Measurements from ENCODE around the gene CTSW.

Gene CTSW

DNA sequence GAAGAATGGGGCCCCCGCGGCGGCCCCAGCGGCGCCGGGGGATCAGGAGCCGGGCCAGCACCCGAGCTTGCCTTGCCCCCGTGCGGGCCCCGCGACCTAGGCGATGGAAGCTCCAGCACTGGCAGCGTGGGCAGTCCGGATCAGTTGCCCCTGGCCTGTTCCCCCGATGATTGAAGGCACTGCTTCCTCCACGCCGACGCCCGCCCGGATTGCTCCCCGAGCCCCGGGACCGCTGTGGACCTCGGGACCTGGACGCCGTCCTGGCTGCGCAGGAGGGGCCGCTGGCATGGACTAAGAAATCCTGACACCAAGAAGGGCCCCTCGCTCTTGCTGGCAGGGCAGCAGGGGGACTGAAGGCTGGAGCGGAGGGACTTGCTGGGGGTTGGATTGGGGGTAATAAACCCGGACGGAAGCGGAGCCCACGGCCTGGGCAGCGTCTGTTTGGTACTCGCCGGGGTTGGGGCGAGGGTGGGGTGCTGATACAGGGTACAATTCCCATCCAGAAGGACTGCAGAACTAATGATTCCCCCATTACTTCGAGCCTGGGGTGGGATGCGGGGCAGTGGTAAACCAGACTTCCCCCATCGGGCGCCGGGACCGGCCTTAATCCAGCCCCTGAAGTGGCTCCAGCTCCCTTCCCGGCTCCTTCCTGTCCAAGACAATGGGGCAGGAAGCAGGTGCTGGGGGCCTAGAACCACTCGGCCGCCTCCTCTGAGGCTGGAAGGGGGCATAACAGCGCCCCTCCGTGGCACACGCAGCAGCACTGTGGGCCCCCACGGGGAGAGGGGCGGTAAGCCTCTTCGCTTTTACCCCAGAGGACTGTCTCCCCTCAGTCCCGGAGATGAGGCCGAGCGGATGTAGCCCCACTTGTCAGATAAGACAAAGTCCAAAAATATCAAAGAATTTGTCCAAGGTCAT is 11.8 kb downstream of the CTSW start:
- Histone ChIP-seq H3K36me3 (ENCODE audit: control insufficient read depth in 2 of 2, insufficient read depth in 1 of 2, low read length in 2 of 2) (peaks cover 0 to 9% of the 10 kb centered on the region in 2 experiments; a peak in 2 of 3 replicates), H3K4me3 (ENCODE audit: low read depth, low read length) (peak overlapping the region; percentile 55), H3K27ac (ENCODE audit: extremely low read depth, low read depth, low read length) (peak overlapping the region; percentile 67; the same call in 1 of the 2 replicates), H3K4me1 (ENCODE audit: control insufficient read depth, insufficient read depth, low read length) (no peaks in the 10 kb centered on the region), H3K9me3 (ENCODE audit: control insufficient read depth, insufficient read depth, low read depth, low read length) (no peaks in the 10 kb centered on the region)
- ChIA-PET POLR2A (interaction anchor here (0.5 to 6.1 kb wide), 19 partner anchors 9 to 398 kb away, joined by 3 to 121 read pairs (median 5); partner anchors contain the start of genes C11orf68, CFL1, DRAP1 and FOSL1), CTCF (interaction anchor here (0.6 to 9.5 kb wide), 10 partner anchors 10 to 493 kb away, joined by 3 to 189 read pairs (median 12); partner anchors contain the start of genes CFL1, FOSL1, MUS81 and SART1)
- TF ChIP-seq GLI4 (tag by site-specific recombination; IDR thresholded peaks at IDR 0.05), result no peak
- TF ChIP-seq, protein P1, sequence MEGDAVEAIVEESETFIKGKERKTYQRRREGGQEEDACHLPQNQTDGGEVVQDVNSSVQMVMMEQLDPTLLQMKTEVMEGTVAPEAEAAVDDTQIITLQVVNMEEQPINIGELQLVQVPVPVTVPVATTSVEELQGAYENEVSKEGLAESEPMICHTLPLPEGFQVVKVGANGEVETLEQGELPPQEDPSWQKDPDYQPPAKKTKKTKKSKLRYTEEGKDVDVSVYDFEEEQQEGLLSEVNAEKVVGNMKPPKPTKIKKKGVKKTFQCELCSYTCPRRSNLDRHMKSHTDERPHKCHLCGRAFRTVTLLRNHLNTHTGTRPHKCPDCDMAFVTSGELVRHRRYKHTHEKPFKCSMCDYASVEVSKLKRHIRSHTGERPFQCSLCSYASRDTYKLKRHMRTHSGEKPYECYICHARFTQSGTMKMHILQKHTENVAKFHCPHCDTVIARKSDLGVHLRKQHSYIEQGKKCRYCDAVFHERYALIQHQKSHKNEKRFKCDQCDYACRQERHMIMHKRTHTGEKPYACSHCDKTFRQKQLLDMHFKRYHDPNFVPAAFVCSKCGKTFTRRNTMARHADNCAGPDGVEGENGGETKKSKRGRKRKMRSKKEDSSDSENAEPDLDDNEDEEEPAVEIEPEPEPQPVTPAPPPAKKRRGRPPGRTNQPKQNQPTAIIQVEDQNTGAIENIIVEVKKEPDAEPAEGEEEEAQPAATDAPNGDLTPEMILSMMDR (tag by site-specific recombination; IDR thresholded peaks at IDR 0.05), result peak; percentile 74
- peak; percentile 59; the same call in 1 of the 2 replicates for TF ChIP-seq ZBTB20 (tag by site-specific recombination; IDR thresholded peaks at IDR 0.05)
- TF ChIP-seq ZNF37A (tag by site-specific recombination; IDR thresholded peaks at IDR 0.05), result no peak
- TF ChIP-seq, protein P2, sequence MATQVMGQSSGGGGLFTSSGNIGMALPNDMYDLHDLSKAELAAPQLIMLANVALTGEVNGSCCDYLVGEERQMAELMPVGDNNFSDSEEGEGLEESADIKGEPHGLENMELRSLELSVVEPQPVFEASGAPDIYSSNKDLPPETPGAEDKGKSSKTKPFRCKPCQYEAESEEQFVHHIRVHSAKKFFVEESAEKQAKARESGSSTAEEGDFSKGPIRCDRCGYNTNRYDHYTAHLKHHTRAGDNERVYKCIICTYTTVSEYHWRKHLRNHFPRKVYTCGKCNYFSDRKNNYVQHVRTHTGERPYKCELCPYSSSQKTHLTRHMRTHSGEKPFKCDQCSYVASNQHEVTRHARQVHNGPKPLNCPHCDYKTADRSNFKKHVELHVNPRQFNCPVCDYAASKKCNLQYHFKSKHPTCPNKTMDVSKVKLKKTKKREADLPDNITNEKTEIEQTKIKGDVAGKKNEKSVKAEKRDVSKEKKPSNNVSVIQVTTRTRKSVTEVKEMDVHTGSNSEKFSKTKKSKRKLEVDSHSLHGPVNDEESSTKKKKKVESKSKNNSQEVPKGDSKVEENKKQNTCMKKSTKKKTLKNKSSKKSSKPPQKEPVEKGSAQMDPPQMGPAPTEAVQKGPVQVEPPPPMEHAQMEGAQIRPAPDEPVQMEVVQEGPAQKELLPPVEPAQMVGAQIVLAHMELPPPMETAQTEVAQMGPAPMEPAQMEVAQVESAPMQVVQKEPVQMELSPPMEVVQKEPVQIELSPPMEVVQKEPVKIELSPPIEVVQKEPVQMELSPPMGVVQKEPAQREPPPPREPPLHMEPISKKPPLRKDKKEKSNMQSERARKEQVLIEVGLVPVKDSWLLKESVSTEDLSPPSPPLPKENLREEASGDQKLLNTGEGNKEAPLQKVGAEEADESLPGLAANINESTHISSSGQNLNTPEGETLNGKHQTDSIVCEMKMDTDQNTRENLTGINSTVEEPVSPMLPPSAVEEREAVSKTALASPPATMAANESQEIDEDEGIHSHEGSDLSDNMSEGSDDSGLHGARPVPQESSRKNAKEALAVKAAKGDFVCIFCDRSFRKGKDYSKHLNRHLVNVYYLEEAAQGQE (tag by site-specific recombination; IDR thresholded peaks at IDR 0.05), result no peak
- TF ChIP-seq ZNF211 (tag by site-specific recombination; IDR thresholded peaks at IDR 0.05; ENCODE audit: low read depth), result no peak
- peak; percentile 55 for TF ChIP-seq ZIC2 (tag by site-specific recombination; IDR thresholded peaks at IDR 0.05)
- TF ChIP-seq ZNF354C (tag by site-specific recombination; IDR thresholded peaks at IDR 0.05; ENCODE audit: borderline replicate concordance, low read depth), result no peak
- TF ChIP-seq, protein P3, sequence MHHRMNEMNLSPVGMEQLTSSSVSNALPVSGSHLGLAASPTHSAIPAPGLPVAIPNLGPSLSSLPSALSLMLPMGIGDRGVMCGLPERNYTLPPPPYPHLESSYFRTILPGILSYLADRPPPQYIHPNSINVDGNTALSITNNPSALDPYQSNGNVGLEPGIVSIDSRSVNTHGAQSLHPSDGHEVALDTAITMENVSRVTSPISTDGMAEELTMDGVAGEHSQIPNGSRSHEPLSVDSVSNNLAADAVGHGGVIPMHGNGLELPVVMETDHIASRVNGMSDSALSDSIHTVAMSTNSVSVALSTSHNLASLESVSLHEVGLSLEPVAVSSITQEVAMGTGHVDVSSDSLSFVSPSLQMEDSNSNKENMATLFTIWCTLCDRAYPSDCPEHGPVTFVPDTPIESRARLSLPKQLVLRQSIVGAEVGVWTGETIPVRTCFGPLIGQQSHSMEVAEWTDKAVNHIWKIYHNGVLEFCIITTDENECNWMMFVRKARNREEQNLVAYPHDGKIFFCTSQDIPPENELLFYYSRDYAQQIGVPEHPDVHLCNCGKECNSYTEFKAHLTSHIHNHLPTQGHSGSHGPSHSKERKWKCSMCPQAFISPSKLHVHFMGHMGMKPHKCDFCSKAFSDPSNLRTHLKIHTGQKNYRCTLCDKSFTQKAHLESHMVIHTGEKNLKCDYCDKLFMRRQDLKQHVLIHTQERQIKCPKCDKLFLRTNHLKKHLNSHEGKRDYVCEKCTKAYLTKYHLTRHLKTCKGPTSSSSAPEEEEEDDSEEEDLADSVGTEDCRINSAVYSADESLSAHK (tag by site-specific recombination; IDR thresholded peaks at IDR 0.05), result no peak
- no peak for TF ChIP-seq KLF10 (tag by site-specific recombination; IDR thresholded peaks at IDR 0.05)
- no peak for TF ChIP-seq ZNF394 (tag by site-specific recombination; IDR thresholded peaks at IDR 0.05; ENCODE audit: borderline replicate concordance)
- no peak for TF ChIP-seq SCRT1 (tag by site-specific recombination; IDR thresholded peaks at IDR 0.05; ENCODE audit: borderline replicate concordance)
- TF ChIP-seq, protein P4, sequence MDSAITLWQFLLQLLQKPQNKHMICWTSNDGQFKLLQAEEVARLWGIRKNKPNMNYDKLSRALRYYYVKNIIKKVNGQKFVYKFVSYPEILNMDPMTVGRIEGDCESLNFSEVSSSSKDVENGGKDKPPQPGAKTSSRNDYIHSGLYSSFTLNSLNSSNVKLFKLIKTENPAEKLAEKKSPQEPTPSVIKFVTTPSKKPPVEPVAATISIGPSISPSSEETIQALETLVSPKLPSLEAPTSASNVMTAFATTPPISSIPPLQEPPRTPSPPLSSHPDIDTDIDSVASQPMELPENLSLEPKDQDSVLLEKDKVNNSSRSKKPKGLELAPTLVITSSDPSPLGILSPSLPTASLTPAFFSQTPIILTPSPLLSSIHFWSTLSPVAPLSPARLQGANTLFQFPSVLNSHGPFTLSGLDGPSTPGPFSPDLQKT (IDR thresholded peaks at IDR 0.05; ENCODE audit: borderline replicate concordance, low read depth, low read length), result no peak
- TF ChIP-seq ZNF837 (tag by site-specific recombination; IDR thresholded peaks at IDR 0.05), result no peak
- no peak for TF ChIP-seq ZNF19 (tag by site-specific recombination; IDR thresholded peaks at IDR 0.05; ENCODE audit: low read depth)
- TF ChIP-seq, protein P5, sequence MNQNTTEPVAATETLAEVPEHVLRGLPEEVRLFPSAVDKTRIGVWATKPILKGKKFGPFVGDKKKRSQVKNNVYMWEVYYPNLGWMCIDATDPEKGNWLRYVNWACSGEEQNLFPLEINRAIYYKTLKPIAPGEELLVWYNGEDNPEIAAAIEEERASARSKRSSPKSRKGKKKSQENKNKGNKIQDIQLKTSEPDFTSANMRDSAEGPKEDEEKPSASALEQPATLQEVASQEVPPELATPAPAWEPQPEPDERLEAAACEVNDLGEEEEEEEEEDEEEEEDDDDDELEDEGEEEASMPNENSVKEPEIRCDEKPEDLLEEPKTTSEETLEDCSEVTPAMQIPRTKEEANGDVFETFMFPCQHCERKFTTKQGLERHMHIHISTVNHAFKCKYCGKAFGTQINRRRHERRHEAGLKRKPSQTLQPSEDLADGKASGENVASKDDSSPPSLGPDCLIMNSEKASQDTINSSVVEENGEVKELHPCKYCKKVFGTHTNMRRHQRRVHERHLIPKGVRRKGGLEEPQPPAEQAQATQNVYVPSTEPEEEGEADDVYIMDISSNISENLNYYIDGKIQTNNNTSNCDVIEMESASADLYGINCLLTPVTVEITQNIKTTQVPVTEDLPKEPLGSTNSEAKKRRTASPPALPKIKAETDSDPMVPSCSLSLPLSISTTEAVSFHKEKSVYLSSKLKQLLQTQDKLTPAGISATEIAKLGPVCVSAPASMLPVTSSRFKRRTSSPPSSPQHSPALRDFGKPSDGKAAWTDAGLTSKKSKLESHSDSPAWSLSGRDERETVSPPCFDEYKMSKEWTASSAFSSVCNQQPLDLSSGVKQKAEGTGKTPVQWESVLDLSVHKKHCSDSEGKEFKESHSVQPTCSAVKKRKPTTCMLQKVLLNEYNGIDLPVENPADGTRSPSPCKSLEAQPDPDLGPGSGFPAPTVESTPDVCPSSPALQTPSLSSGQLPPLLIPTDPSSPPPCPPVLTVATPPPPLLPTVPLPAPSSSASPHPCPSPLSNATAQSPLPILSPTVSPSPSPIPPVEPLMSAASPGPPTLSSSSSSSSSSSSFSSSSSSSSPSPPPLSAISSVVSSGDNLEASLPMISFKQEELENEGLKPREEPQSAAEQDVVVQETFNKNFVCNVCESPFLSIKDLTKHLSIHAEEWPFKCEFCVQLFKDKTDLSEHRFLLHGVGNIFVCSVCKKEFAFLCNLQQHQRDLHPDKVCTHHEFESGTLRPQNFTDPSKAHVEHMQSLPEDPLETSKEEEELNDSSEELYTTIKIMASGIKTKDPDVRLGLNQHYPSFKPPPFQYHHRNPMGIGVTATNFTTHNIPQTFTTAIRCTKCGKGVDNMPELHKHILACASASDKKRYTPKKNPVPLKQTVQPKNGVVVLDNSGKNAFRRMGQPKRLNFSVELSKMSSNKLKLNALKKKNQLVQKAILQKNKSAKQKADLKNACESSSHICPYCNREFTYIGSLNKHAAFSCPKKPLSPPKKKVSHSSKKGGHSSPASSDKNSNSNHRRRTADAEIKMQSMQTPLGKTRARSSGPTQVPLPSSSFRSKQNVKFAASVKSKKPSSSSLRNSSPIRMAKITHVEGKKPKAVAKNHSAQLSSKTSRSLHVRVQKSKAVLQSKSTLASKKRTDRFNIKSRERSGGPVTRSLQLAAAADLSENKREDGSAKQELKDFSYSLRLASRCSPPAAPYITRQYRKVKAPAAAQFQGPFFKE (tag by site-specific recombination; IDR thresholded peaks at IDR 0.05; ENCODE audit: borderline replicate concordance), result no peak
- TF ChIP-seq ZNF677 (tag by site-specific recombination; IDR thresholded peaks at IDR 0.05), result no peak
- no peak for TF ChIP-seq ZNF544 (tag by site-specific recombination; IDR thresholded peaks at IDR 0.05)
- TF ChIP-seq ZNF175 (tag by site-specific recombination; IDR thresholded peaks at IDR 0.05), result no peak
- TF ChIP-seq ZNF473 (tag by site-specific recombination; IDR thresholded peaks at IDR 0.05), result no peak
- TF ChIP-seq ZNF530 (tag by site-specific recombination; IDR thresholded peaks at IDR 0.05; ENCODE audit: low read depth), result no peak

Data from HEK293 (cell line).